Right atrium auricular region (tissue), 2 donors: Measurements from ENCODE around the gene ST8SIA1. TPM values are rescaled to one million over a fixed set of nuclear protein-coding genes. Genes with fewer than 3 reads are reported as not detected.

Experiments
- DNase-seq: peaks from one replicate; pipeline ENCODE4 v3.0.0-alpha.2; 2019; ENCODE audit warnings: low spot score
- H3K27ac ChIP-seq, 2 donors: fragments of 200-600 bp; sonication (generic); 1 replicate in 1 of 2; 2 replicates in 1 of 2; pipeline ENCODE4 v1.5.1; 2016 to 2019
- H3K27me3 ChIP-seq, 2 donors: fragments of 200-600 bp; sonication (generic); one replicate each; pipeline versions ENCODE4 v1.5.1 to v1.6.0; 2017 to 2019
- H3K36me3 ChIP-seq: fragments of 200-600 bp; sonication (generic); one replicate; pipeline ENCODE4 v1.5.1; 2016
- H3K4me1 ChIP-seq, 2 donors: fragments of 200-600 bp; sonication (generic); one replicate each; pipeline versions ENCODE4 v1.5.1 to v1.6.0; 2017 to 2019
- H3K4me3 ChIP-seq, 2 donors: fragments of 200-600 bp; sonication (generic); 1 replicate in 1 of 2; 2 replicates in 1 of 2; pipeline ENCODE4 v1.5.1; 2017 to 2019; ENCODE audit warnings: mild to moderate bottlenecking in 1 of 2, moderate library complexity in 1 of 2
- H3K9me3 ChIP-seq, 2 donors: fragments of 200-600 bp; sonication (generic); one replicate each; pipeline ENCODE4 v1.5.1; 2019
- total RNA-seq, 2 donors: library from RNA; depleted of rRNA; stranded (reverse); fragments of >200 nt; gene quantifications; one replicate each; pipeline ENCODE4 v1.1.0, GENCODE V29; 2016
- TF ChIP-seq, protein P1 (sequence below), 2 donors: fragments of 200-600 bp; sonication (generic); IDR thresholded peaks; one replicate each; pipeline ENCODE4 v1.5.1; 2019; ENCODE audit warnings: antibody characterized with exemption in 2 of 2

ST8SIA1 gene
- total RNA-seq, 2 donors from 2014 or later = 3.3 to 5.0 TPM

DNA sequence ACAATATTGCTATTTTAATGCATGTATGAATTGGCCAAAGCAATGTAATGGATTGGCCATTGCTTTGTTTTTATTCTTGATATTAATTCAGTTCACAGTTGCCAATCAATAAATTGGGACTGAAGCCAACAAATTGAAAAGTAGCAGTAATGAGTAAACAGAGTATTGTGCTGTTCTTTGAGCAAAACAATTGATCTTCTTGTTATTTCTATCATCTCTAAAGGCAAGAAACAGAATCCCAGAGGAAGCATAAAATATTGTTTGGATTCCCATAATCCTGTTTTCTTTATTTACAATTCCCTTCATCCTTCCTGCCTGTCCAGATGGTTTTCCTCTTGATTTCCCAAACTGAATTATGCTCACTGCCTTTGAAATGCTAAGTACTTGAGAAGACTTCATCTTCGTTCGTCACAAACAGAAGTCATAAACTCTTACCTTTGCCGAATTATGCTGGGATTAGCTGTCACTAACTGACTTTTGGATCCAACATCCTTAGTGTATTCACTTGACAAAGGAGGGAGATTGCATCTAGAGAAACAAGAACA is 85.9 kb downstream of the ST8SIA1 start:
- no peaks in the 10 kb centered on the region for H3K36me3 ChIP-seq
- H3K27ac ChIP-seq = no peak overlapping the region
- TF ChIP-seq, protein P1, sequence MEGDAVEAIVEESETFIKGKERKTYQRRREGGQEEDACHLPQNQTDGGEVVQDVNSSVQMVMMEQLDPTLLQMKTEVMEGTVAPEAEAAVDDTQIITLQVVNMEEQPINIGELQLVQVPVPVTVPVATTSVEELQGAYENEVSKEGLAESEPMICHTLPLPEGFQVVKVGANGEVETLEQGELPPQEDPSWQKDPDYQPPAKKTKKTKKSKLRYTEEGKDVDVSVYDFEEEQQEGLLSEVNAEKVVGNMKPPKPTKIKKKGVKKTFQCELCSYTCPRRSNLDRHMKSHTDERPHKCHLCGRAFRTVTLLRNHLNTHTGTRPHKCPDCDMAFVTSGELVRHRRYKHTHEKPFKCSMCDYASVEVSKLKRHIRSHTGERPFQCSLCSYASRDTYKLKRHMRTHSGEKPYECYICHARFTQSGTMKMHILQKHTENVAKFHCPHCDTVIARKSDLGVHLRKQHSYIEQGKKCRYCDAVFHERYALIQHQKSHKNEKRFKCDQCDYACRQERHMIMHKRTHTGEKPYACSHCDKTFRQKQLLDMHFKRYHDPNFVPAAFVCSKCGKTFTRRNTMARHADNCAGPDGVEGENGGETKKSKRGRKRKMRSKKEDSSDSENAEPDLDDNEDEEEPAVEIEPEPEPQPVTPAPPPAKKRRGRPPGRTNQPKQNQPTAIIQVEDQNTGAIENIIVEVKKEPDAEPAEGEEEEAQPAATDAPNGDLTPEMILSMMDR (IDR thresholded peaks at IDR 0.05) = no peak
- no peaks in the 10 kb centered on the region for H3K27me3 ChIP-seq
- no peak for DNase-seq
- H3K4me1 ChIP-seq = no peaks in the 10 kb centered on the region
- H3K9me3 ChIP-seq = no peaks in the 10 kb centered on the region
- no peak overlapping the region for H3K4me3 ChIP-seq

DNA sequence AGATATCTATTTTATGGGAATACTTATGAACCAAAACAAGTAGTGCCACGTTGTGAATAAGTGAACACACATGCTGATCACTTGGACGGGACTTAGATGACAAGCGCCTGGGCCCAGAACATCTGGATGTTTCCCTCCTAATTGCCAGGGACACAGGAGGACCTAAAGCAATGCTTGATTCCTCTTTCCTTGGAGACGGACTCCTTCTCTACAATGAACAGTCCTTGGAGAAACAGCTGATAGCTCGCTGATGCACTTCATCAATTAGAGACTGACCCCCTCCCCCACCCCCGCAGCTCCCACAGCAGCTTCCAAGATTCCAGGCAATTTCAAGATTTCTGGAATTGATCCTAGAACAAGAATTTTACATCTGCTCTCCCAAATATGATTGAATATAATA is 86.4 kb downstream of the ST8SIA1 start:
- Histone ChIP-seq H3K27ac (no peak overlapping the region), H3K4me1 (no peaks in the 10 kb centered on the region), H3K36me3 (no peaks in the 10 kb centered on the region), H3K4me3 (no peak overlapping the region), H3K9me3 (no peaks in the 10 kb centered on the region), H3K27me3 (no peaks in the 10 kb centered on the region)
- no peak for DNase-seq
- TF ChIP-seq, protein P1 (IDR thresholded peaks at IDR 0.05) = no peak

DNA sequence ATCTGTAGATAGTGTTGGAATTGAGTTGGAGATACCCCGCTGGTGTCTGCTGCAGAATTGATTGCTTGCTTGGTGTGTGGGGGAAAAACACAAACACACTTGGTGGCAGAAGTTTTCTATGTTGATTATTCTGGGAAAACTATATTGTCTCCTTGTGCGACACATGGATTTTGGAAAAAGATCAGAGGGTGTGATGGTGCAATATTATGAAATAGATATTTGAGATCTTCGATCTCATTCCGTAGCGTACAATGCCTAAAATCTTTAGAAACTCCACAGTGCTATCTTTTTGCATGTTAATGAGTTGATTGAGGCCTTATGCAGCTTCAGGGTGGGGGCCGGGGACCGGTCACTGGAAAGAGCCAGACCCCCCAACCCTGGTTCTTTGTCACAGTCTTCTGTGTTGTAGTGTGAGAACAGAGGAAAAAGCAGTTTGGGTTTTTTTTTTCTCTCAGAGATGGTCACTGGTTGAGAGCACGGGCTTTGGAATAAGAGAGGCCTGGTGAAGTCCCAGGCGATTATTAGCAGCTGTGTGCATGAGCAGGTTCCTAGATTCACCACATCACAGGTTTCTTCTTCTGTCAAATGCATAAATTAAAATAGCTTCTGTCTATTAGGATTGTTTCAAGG is 88.2 kb downstream of the ST8SIA1 start:
- Histone ChIP-seq H3K27me3 (no peaks in the 10 kb centered on the region), H3K27ac (no peak overlapping the region), H3K36me3 (no peaks in the 10 kb centered on the region), H3K4me1 (no peaks in the 10 kb centered on the region), H3K9me3 (no peaks in the 10 kb centered on the region), H3K4me3 (no peak overlapping the region)
- TF ChIP-seq, protein P1 (IDR thresholded peaks at IDR 0.05) = no peak
- no peak for DNase-seq

DNA sequence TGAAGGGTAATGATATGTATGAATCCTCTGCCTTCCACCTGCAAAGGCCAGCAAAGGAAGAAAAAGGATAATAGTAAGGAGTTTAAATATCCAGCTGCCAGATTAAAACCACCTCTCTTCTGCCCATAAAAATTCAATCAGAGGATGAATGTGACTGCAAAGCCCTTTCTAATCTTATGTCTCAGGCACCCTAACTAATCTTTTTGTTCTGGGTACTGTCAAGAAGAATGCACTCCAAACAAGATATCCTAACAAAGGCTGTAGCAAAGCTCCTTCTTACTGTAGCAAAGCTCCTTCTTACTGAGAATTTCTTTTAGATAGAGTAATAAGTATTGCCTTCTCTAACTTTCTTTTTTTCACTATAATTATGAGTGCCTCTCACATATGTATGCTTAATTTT is 91.8 kb downstream of the ST8SIA1 start:
- H3K36me3 ChIP-seq = no peaks in the 10 kb centered on the region
- no peaks in the 10 kb centered on the region for H3K4me1 ChIP-seq
- peaks cover 0 to 9% of the 10 kb centered on the region in 2 donors for H3K9me3 ChIP-seq
- H3K27me3 ChIP-seq = no peaks in the 10 kb centered on the region
- H3K27ac ChIP-seq = no peak overlapping the region
- H3K4me3 ChIP-seq = no peak overlapping the region
- TF ChIP-seq, protein P1 (IDR thresholded peaks at IDR 0.05) = no peak
- no peak for DNase-seq

GRCh38 chr12:22238211-22238610 is 96.3 kb downstream of the ST8SIA1 start:
- H3K4me1 ChIP-seq = no peaks in the 10 kb centered on the region
- H3K27me3 ChIP-seq = no peaks in the 10 kb centered on the region
- TF ChIP-seq, protein P1 (IDR thresholded peaks at IDR 0.05) = no peak
- H3K36me3 ChIP-seq = no peaks in the 10 kb centered on the region
- peaks cover 0 to 9% of the 10 kb centered on the region in 2 donors for H3K9me3 ChIP-seq
- H3K4me3 ChIP-seq = no peak overlapping the region
- no peak overlapping the region for H3K27ac ChIP-seq
- DNase-seq = no peak

- no peaks in the 10 kb centered on the region for H3K36me3 ChIP-seq
- no peaks in the 10 kb centered on the region for H3K4me1 ChIP-seq
- H3K27ac ChIP-seq = no peak overlapping the region
- no peak for DNase-seq
- H3K27me3 ChIP-seq = no peaks in the 10 kb centered on the region
- TF ChIP-seq, protein P1 (IDR thresholded peaks at IDR 0.05) = no peak
- H3K9me3 ChIP-seq = peaks cover 0 to 6% of the 10 kb centered on the region in 2 donors
- H3K4me3 ChIP-seq = no peak overlapping the region
Measured at GRCh38 chr12:22234561-22234960, 99.9 kb downstream of the ST8SIA1 start.
